Measurements from ENCODE around the gene SLC35B3. TPM values are rescaled to one million over a fixed set of nuclear protein-coding genes. Genes with fewer than 3 reads are reported as not detected.
"Not testable (repeated sequence)": the region's sequence is repeated elsewhere in the genome, so short reads cannot be mapped to it uniquely, and the experiment has no call there.

SLC35B3 gene
- total RNA-seq, 3 donors from 2014 or later: 6.8 to 7.7 (median 6.9) TPM

- ATAC-seq: no peak
- peaks cover 11% of the 10 kb centered on the region for H3K36me3 Mint-ChIP-seq (ENCODE audit: insufficient read depth)
- H3K9me3 Mint-ChIP-seq: no peaks in the 10 kb centered on the region
- peaks cover 34% of the 10 kb centered on the region for H3K4me1 Mint-ChIP-seq (ENCODE audit: low read depth)
- no peak for DNase-seq
- no peaks in the 10 kb centered on the region for H3K27me3 Mint-ChIP-seq (ENCODE audit: low read depth)
- no peak overlapping the region for H3K4me3 Mint-ChIP-seq
These were observed 1.6 kb upstream of the SLC35B3 start for GRCh38 chr6:8436966-8437365.

- Mint-ChIP-seq H3K4me3 (peak overlapping the region; percentile 93), H3K27me3 (ENCODE audit: low read depth) (no peaks in the 10 kb centered on the region), H3K4me1 (ENCODE audit: low read depth) (peaks cover 38% of the 10 kb centered on the region), H3K9me3 (no peaks in the 10 kb centered on the region), H3K36me3 (ENCODE audit: insufficient read depth) (peaks cover 16% of the 10 kb centered on the region)
- DNase-seq (no peak), ATAC-seq (no peak)
These were observed 462 bp upstream of the SLC35B3 start for GRCh38 chr6:8435845-8436168.

- H3K4me1 Mint-ChIP-seq (ENCODE audit: low read depth): peaks cover 38% of the 10 kb centered on the region
- peak in 1 of 2 donors; percentile 5 for ATAC-seq
- H3K27me3 Mint-ChIP-seq (ENCODE audit: low read depth): no peaks in the 10 kb centered on the region
- peak overlapping the region; percentile 93 for H3K4me3 Mint-ChIP-seq
- no peaks in the 10 kb centered on the region for H3K9me3 Mint-ChIP-seq
- no peak for DNase-seq
- H3K36me3 Mint-ChIP-seq (ENCODE audit: insufficient read depth): peaks cover 16% of the 10 kb centered on the region
These were observed 635 bp downstream of the SLC35B3 start for GRCh38 chr6:8434727-8435092.

GRCh38 chr6:8432614-8433013 lies 2.7 kb downstream of the SLC35B3 start:
- DNase-seq: no peak
- ATAC-seq: no peak
- no peak overlapping the region for H3K4me3 Mint-ChIP-seq
- H3K27me3 Mint-ChIP-seq (ENCODE audit: low read depth): no peaks in the 10 kb centered on the region
- H3K36me3 Mint-ChIP-seq (ENCODE audit: insufficient read depth): peaks cover 16% of the 10 kb centered on the region
- H3K4me1 Mint-ChIP-seq (ENCODE audit: low read depth): peaks cover 36% of the 10 kb centered on the region
- H3K9me3 Mint-ChIP-seq: no peaks in the 10 kb centered on the region

GRCh38 chr6:8429821-8430220 lies 5.5 kb downstream of the SLC35B3 start:
- Mint-ChIP-seq H3K9me3 (no peaks in the 10 kb centered on the region), H3K4me1 (ENCODE audit: low read depth) (peaks cover 26% of the 10 kb centered on the region), H3K4me3 (no peak overlapping the region), H3K27me3 (ENCODE audit: low read depth) (no peaks in the 10 kb centered on the region), H3K36me3 (ENCODE audit: insufficient read depth) (peaks cover 31% of the 10 kb centered on the region)
- DNase-seq (no peak), ATAC-seq (no peak)

GRCh38 chr6:8426544-8426943 lies 8.8 kb downstream of the SLC35B3 start:
- H3K4me1 Mint-ChIP-seq (ENCODE audit: low read depth); H3K9me3 Mint-ChIP-seq; DNase-seq; H3K27me3 Mint-ChIP-seq (ENCODE audit: low read depth); H3K4me3 Mint-ChIP-seq; ATAC-seq: not testable (repeated sequence)
- H3K36me3 Mint-ChIP-seq (ENCODE audit: insufficient read depth): peaks cover 25% of the 10 kb centered on the region

- no peak for DNase-seq
- no peaks in the 10 kb centered on the region for H3K27me3 Mint-ChIP-seq (ENCODE audit: low read depth)
- no peak for ATAC-seq
- no peaks in the 10 kb centered on the region for H3K9me3 Mint-ChIP-seq
- no peaks in the 10 kb centered on the region for H3K4me1 Mint-ChIP-seq (ENCODE audit: low read depth)
- peaks cover 31% of the 10 kb centered on the region for H3K36me3 Mint-ChIP-seq (ENCODE audit: insufficient read depth)
- no peak overlapping the region for H3K4me3 Mint-ChIP-seq
These were observed 15.2 kb downstream of the SLC35B3 start for GRCh38 chr6:8420031-8420588.

GRCh38 chr6:8415913-8416312 lies 19.4 kb downstream of the SLC35B3 start:
- Mint-ChIP-seq H3K9me3 (no peaks in the 10 kb centered on the region), H3K4me1 (ENCODE audit: low read depth) (no peaks in the 10 kb centered on the region), H3K27me3 (ENCODE audit: low read depth) (no peaks in the 10 kb centered on the region), H3K36me3 (ENCODE audit: insufficient read depth) (peaks cover 38% of the 10 kb centered on the region), H3K4me3 (no peak overlapping the region)
- DNase-seq (no peak), ATAC-seq (no peak)

- H3K4me1 Mint-ChIP-seq (ENCODE audit: low read depth): no peaks in the 10 kb centered on the region
- H3K27me3 Mint-ChIP-seq (ENCODE audit: low read depth): no peaks in the 10 kb centered on the region
- ATAC-seq (no peak), DNase-seq (no peak)
- H3K4me3 Mint-ChIP-seq: no peak overlapping the region
- peaks cover 38% of the 10 kb centered on the region for H3K36me3 Mint-ChIP-seq (ENCODE audit: insufficient read depth)
- no peaks in the 10 kb centered on the region for H3K9me3 Mint-ChIP-seq
These were observed 20.1 kb downstream of the SLC35B3 start for GRCh38 chr6:8415280-8415679.

- no peaks in the 10 kb centered on the region for H3K27me3 Mint-ChIP-seq (ENCODE audit: low read depth)
- H3K4me1 Mint-ChIP-seq (ENCODE audit: low read depth): no peaks in the 10 kb centered on the region
- DNase-seq: no peak
- H3K9me3 Mint-ChIP-seq: no peaks in the 10 kb centered on the region
- H3K36me3 Mint-ChIP-seq (ENCODE audit: insufficient read depth): peaks cover 37% of the 10 kb centered on the region
- no peak overlapping the region for H3K4me3 Mint-ChIP-seq
- ATAC-seq: no peak
These were observed 20.5 kb downstream of the SLC35B3 start for GRCh38 chr6:8414844-8415243.

- H3K27me3 Mint-ChIP-seq (ENCODE audit: low read depth); ATAC-seq; DNase-seq; H3K4me3 Mint-ChIP-seq; H3K4me1 Mint-ChIP-seq (ENCODE audit: low read depth): not testable (repeated sequence)
- Mint-ChIP-seq H3K36me3 (ENCODE audit: insufficient read depth) (peaks cover 25% of the 10 kb centered on the region), H3K9me3 (peaks cover 11% of the 10 kb centered on the region)
These were observed 29.4 kb downstream of the SLC35B3 start for GRCh38 chr6:8405946-8406345.

- peaks cover 5% of the 10 kb centered on the region for H3K9me3 Mint-ChIP-seq
- no peak for DNase-seq
- H3K4me3 Mint-ChIP-seq: no peak overlapping the region
- no peaks in the 10 kb centered on the region for H3K4me1 Mint-ChIP-seq (ENCODE audit: low read depth)
- H3K36me3 Mint-ChIP-seq (ENCODE audit: insufficient read depth): peaks cover 2% of the 10 kb centered on the region
- no peaks in the 10 kb centered on the region for H3K27me3 Mint-ChIP-seq (ENCODE audit: low read depth)
- no peak for ATAC-seq
These were observed 32.8 kb downstream of the SLC35B3 start for GRCh38 chr6:8402546-8402945.

GRCh38 chr6:8400663-8401062 lies 34.7 kb downstream of the SLC35B3 start:
- H3K4me3 Mint-ChIP-seq: no peak overlapping the region
- H3K9me3 Mint-ChIP-seq: peaks cover 3% of the 10 kb centered on the region
- DNase-seq (no peak), ATAC-seq (no peak)
- H3K27me3 Mint-ChIP-seq (ENCODE audit: low read depth): no peaks in the 10 kb centered on the region
- peaks cover 4% of the 10 kb centered on the region for H3K36me3 Mint-ChIP-seq (ENCODE audit: insufficient read depth)
- no peaks in the 10 kb centered on the region for H3K4me1 Mint-ChIP-seq (ENCODE audit: low read depth)

- no peak for DNase-seq
- no peak overlapping the region for H3K4me3 Mint-ChIP-seq
- peaks cover 4% of the 10 kb centered on the region for H3K27me3 Mint-ChIP-seq (ENCODE audit: low read depth)
These were observed 42.8 kb downstream of the SLC35B3 start for GRCh38 chr6:8392569-8392968.

GRCh38 chr6:8391934-8392333 lies 43.4 kb downstream of the SLC35B3 start:
- peaks cover 4% of the 10 kb centered on the region for H3K27me3 Mint-ChIP-seq (ENCODE audit: low read depth)
- H3K4me1 Mint-ChIP-seq (ENCODE audit: low read depth): peaks cover 15% of the 10 kb centered on the region
- no peak for ATAC-seq

More at GRCh38 chr6:8392569-8392968, 42.8 kb downstream of the SLC35B3 start:
- no peaks in the 10 kb centered on the region for H3K9me3 Mint-ChIP-seq
- peaks cover 15% of the 10 kb centered on the region for H3K4me1 Mint-ChIP-seq (ENCODE audit: low read depth)
- peaks cover 2% of the 10 kb centered on the region for H3K36me3 Mint-ChIP-seq (ENCODE audit: insufficient read depth)
- ATAC-seq: no peak

More at GRCh38 chr6:8391934-8392333, 43.4 kb downstream of the SLC35B3 start:
- no peak for DNase-seq
- Mint-ChIP-seq H3K9me3 (no peaks in the 10 kb centered on the region), H3K36me3 (ENCODE audit: insufficient read depth) (peaks cover 2% of the 10 kb centered on the region), H3K4me3 (no peak overlapping the region)

Measured in activated T-cell treated with anti-CD3 and anti-CD28 coated beads, Interleukin-2, amount 50 U/mL, for 4 hours (primary cell).